HG03520 (cell line): Measurements from ENCODE around the gene OPCML.

Experiments used
- ATAC-seq: cut with Tn5 transposase; IDR thresholded peaks from one replicate; pipeline ENCODE4 v1.9.1; 2021; ENCODE audit warnings: mild to moderate bottlenecking, moderate library complexity; ENCODE audit not compliant: unreplicated experiment

The OPCML gene

GRCh38 chr11:133531971-133532651, at the start of gene OPCML:
OPCML (minus strand) TSS chr11:133532501.
- no peak for ATAC-seq

GRCh38 chr11:133581091-133581490, 48.8 kb upstream of the OPCML start:
- ATAC-seq, result no peak

- ATAC-seq, result no peak
These were observed 47.1 kb upstream of the OPCML start for GRCh38 chr11:133579165-133580031.

GRCh38 chr11:133577403-133577802, 45.1 kb upstream of the OPCML start:
- ATAC-seq, result no peak

- no peak for ATAC-seq
These were observed 44.0 kb upstream of the OPCML start for GRCh38 chr11:133576351-133576750.

- ATAC-seq, result no peak
These were observed 40.8 kb upstream of the OPCML start for GRCh38 chr11:133573081-133573480.

- no peak for ATAC-seq
These were observed 38.1 kb upstream of the OPCML start for GRCh38 chr11:133570376-133570775.

GRCh38 chr11:133563505-133564025, 31.3 kb upstream of the OPCML start:
- no peak for ATAC-seq

- no peak for ATAC-seq
These were observed 28.2 kb upstream of the OPCML start for GRCh38 chr11:133560472-133560855.

GRCh38 chr11:133559833-133560471, 27.7 kb upstream of the OPCML start:
- no peak for ATAC-seq

GRCh38 chr11:133559382-133559781, 27.1 kb upstream of the OPCML start:
- no peak for ATAC-seq

- ATAC-seq, result no peak
These were observed 22.7 kb upstream of the OPCML start for GRCh38 chr11:133555034-133555433.

GRCh38 chr11:133553885-133554740, 21.8 kb upstream of the OPCML start:
- no peak for ATAC-seq

- ATAC-seq, result no peak
These were observed 20.6 kb upstream of the OPCML start for GRCh38 chr11:133552938-133553337.

GRCh38 chr11:133551064-133551463, 18.8 kb upstream of the OPCML start:
- ATAC-seq, result no peak

GRCh38 chr11:133549826-133550225, 17.5 kb upstream of the OPCML start:
- no peak for ATAC-seq

- no peak for ATAC-seq
These were observed 16.3 kb upstream of the OPCML start for GRCh38 chr11:133548641-133549040.

- no peak for ATAC-seq
These were observed 15.7 kb upstream of the OPCML start for GRCh38 chr11:133547808-133548494.

GRCh38 chr11:133545199-133545803, 13.0 kb upstream of the OPCML start:
- no peak for ATAC-seq

- ATAC-seq, result no peak
These were observed 9.4 kb upstream of the OPCML start for GRCh38 chr11:133541720-133542095.
